Measurements from ENCODE around the gene IQCB1. TPM values are rescaled to one million over a fixed set of nuclear protein-coding genes. Genes with fewer than 3 reads are reported as not detected.

The IQCB1 gene
- total RNA-seq, 4 donors from 2014 or later = 13.2 to 19.6 (median 17.7) TPM

DNA sequence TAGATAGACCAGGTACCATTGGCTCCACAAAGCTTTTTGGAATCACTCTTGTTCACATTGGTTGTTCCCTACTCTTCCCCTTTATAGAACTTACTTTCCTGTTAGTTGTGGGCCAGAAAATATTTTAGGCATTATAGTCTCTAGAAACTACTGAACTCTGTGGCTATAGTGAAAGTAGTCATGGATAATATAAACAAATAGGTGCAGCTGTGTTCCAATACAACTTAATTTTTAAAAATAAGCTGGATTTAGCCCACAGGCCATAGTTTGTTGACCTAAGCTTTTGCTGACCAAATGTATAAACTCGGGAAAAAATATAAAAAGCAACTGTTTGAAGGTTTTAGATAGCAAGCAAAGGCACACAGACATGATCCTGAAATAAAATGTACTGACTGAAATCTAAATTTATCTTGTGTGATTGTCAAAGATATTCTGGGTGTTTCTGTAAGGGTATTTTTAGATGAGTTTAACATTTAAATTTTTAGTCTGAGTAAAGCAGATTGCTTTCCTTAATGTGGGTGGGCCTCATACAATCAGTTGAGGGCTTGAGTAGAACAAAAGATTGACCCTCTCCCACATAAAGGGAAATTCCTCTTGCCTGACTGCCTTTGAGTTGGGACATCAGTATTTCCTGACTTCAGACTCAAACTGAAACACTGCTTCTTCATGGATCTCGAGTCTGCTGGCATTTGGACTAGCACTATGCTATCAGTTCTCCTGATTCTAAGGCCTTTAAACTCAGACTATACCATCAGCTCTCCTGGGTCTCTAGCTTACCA, 13.2 kb downstream of the IQCB1 start:
- no peak for TF ChIP-seq POLR2A (IDR thresholded peaks at IDR 0.05)
- TF ChIP-seq, protein P1, sequence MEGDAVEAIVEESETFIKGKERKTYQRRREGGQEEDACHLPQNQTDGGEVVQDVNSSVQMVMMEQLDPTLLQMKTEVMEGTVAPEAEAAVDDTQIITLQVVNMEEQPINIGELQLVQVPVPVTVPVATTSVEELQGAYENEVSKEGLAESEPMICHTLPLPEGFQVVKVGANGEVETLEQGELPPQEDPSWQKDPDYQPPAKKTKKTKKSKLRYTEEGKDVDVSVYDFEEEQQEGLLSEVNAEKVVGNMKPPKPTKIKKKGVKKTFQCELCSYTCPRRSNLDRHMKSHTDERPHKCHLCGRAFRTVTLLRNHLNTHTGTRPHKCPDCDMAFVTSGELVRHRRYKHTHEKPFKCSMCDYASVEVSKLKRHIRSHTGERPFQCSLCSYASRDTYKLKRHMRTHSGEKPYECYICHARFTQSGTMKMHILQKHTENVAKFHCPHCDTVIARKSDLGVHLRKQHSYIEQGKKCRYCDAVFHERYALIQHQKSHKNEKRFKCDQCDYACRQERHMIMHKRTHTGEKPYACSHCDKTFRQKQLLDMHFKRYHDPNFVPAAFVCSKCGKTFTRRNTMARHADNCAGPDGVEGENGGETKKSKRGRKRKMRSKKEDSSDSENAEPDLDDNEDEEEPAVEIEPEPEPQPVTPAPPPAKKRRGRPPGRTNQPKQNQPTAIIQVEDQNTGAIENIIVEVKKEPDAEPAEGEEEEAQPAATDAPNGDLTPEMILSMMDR (IDR thresholded peaks at IDR 0.05) = no peak
- 89 to 94% methylated on average over 2 of the region's 2 CpGs for WGBS, 2 donors
- intact Hi-C loops (cut with DNase I; ENCODE audit: low total_unique reads) = no loop called here

DNA sequence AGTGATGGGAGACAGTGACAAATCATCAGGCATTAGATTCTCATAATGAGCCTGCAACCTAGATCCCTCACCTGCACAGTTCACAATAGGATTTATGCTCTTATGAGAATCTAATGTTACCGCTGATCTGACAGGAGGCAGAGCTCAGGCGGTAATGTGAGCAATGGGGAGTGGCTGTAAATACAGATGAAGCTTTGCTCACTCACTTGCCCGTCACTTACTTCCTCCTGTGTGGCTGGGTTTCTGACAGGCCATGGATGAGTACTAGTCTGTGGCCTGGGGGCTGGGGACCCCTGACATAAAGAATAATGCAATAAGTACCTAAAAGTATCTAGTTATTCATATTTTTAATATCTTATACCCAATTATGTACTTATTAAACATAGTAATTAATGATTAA, 15.6 kb downstream of the IQCB1 start:
- TF ChIP-seq, protein P1 (IDR thresholded peaks at IDR 0.05) = no peak
- TF ChIP-seq POLR2A (IDR thresholded peaks at IDR 0.05) = no peak
- H3K4me3 ChIP-seq (ENCODE audit: low read depth, poor library complexity, severe bottlenecking) = no peak overlapping the region
- 91 to 95% methylated on average over 3 of the region's 3 CpGs for WGBS, 2 donors
- intact Hi-C loops (cut with DNase I; ENCODE audit: low total_unique reads) = no loop called here
- no peak for DNase-seq (ENCODE audit: low spot score in 2 of 2)

More for the DNA sequence above, 13.2 kb downstream of the IQCB1 start:
- no peak overlapping the region for H3K4me3 ChIP-seq (ENCODE audit: low read depth, poor library complexity, severe bottlenecking)
- DNase-seq (ENCODE audit: low spot score in 2 of 2) = no peak

DNA sequence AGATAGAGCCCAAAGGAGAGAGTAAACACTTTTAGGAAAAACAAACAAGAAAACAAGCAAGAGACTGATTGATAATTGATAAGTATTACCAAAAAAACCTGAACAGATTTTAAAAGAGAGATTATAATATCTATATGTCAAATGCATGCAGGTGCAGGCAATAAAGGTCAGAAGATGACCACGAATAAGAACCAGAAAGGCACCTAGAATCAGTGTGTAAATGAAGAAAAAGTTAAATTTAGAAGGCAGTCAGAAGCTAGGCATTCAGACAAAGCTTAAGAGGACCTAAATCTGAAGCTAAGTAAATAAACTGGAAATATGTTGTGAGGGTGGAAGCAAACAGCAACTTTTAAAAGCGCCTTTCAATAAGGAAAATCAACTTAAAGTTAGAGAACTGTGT, 16.3 kb downstream of the IQCB1 start:
- intact Hi-C loops (cut with DNase I; ENCODE audit: low total_unique reads) = no loop called here
- H3K4me3 ChIP-seq (ENCODE audit: low read depth, poor library complexity, severe bottlenecking) = no peak overlapping the region
- WGBS, 2 donors = 97 to 99% methylated on average over 2 of the region's 2 CpGs
- no peak for DNase-seq (ENCODE audit: low spot score in 2 of 2)
- no peak for TF ChIP-seq POLR2A (IDR thresholded peaks at IDR 0.05)
- TF ChIP-seq, protein P1 (IDR thresholded peaks at IDR 0.05) = no peak

DNA sequence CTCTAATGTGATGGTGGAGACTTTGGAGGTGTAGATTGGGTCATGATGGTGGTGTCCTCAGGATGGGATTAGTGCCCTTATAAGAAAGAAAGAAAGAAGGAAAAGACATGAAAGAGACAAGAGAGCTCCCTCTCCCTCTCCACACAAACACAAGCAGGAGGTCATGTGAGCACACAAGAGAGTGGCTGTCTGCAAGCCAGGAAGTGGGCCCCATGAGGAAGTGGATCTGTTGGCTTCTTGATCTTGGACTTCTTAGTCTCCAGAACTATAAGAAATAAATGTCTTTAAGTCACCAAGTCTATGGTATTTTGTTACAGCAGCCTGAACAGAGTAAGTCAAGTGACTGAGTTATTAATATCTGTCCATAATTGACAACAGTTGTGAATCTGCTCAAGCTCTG, 17.1 kb downstream of the IQCB1 start:
- TF ChIP-seq POLR2A (IDR thresholded peaks at IDR 0.05) = no peak
- TF ChIP-seq, protein P1 (IDR thresholded peaks at IDR 0.05) = no peak

DNA sequence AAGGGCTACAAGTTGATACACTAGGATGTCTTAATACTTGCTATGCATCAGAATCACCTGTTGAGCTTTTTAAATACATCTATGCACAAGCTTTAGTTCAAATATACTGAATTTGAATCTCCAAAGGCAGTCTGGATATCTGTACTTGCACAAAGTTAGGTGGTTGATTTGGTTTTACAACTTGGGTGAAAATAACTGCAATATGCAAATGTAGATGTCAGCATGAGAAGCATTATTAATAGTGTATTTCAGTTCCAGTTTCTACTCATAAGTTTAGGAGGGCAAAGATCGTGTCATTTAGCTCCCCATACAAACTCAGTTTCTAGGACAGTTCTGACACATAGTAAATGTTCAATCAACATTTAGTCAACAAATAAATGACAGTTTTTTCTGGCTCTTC, 25.6 kb downstream of the IQCB1 start:
- WGBS, 2 donors = 0% methylated on average over 1 of the region's 1 CpG
- intact Hi-C loops (cut with DNase I; ENCODE audit: low total_unique reads) = no loop called here

More for the DNA sequence above, 17.1 kb downstream of the IQCB1 start:
- DNase-seq (ENCODE audit: low spot score in 2 of 2) = no peak
- intact Hi-C loops (cut with DNase I; ENCODE audit: low total_unique reads) = no loop called here
- no peak overlapping the region for H3K4me3 ChIP-seq (ENCODE audit: low read depth, poor library complexity, severe bottlenecking)

More for the DNA sequence above, 25.6 kb downstream of the IQCB1 start:
- DNase-seq (ENCODE audit: low spot score in 2 of 2) = no peak
- TF ChIP-seq POLR2A (IDR thresholded peaks at IDR 0.05) = no peak
- TF ChIP-seq, protein P1 (IDR thresholded peaks at IDR 0.05) = no peak
- H3K4me3 ChIP-seq (ENCODE audit: low read depth, poor library complexity, severe bottlenecking) = no peak overlapping the region

Measured in lower leg skin (tissue), 4 donors.